ENCODE results near the gene NOG. TPM values are rescaled to one million over a fixed set of nuclear protein-coding genes. Genes with fewer than 3 reads are reported as not detected.

The NOG gene
- total and polyA plus RNA-seq, 2 experiments from 2014 or later: 0.39 to 0.66 TPM

- H3K27ac ChIP-seq (ENCODE audit: low read depth): no peak overlapping the region
- no peaks in the 10 kb centered on the region for H3K79me2 ChIP-seq (replicated peaks; ENCODE audit: insufficient read depth)
- Mint-ChIP-seq H3K36me3 (ENCODE audit: low read depth) (no peaks in the 10 kb centered on the region), H3K4me1 (no peaks in the 10 kb centered on the region), H3K9me3 (no peaks in the 10 kb centered on the region), H3K4me3 (no peak overlapping the region), H3K27me3 (ENCODE audit: insufficient read depth, low read depth, poor library complexity) (peaks cover 11% of the 10 kb centered on the region), H3K27ac (no peak overlapping the region)
- no peak overlapping the region for H2AFZ ChIP-seq
- TF ChIP-seq REST (IDR thresholded peaks at IDR 0.05; ENCODE audit: unreplicated experiment) (no peak), NANOG (IDR thresholded peaks at IDR 0.05; ENCODE audit: borderline replicate concordance) (no peak), STAT1 (IDR thresholded peaks at IDR 0.05; ENCODE audit: unreplicated experiment) (no peak), CREB1 (CRISPR knock-in tag; IDR thresholded peaks at IDR 0.05; ENCODE audit: low read depth) (no peak), ZNF114 (CRISPR knock-in tag; IDR thresholded peaks at IDR 0.05) (no peak), EZH2phosphoT487 (IDR thresholded peaks at IDR 0.05; ENCODE audit: unreplicated experiment) (no peak), ZNF331 (CRISPR knock-in tag; IDR thresholded peaks at IDR 0.05; ENCODE audit: low read depth) (no peak), POLR2AphosphoS5 (IDR thresholded peaks at IDR 0.05; ENCODE audit: low read depth) (no peak), ETS1 (IDR thresholded peaks at IDR 0.05) (no peak)
- no peaks in the 10 kb centered on the region; the same call in 1 of the 2 replicates for H4K20me1 ChIP-seq (replicated peaks; ENCODE audit: insufficient read depth)
- ATAC-seq (no peak), DNase-seq (ENCODE audit: low spot score) (no peak)
- H3K4me3 ChIP-seq: no peak overlapping the region
- no peak overlapping the region for H3K4me2 ChIP-seq
- H3F3A ChIP-seq (replicated peaks; ENCODE audit: low read depth): no peaks in the 10 kb centered on the region
- no peaks in the 10 kb centered on the region for H3K9me2 ChIP-seq (ENCODE audit: insufficient read depth)
- peaks cover 3% of the 10 kb centered on the region; the same call in 1 of the 2 replicates for H3K27me3 ChIP-seq (ENCODE audit: insufficient read depth)
- H3K4me1 ChIP-seq (ENCODE audit: insufficient read depth): no peaks in the 10 kb centered on the region
- no peaks in the 10 kb centered on the region for H3K36me3 ChIP-seq (ENCODE audit: insufficient read depth)
These were observed 11.3 kb downstream of the NOG start for GRCh38 chr17:56604691-56605290.

GRCh38 chr17:56608944-56609343 lies 15.4 kb downstream of the NOG start:
- no peak overlapping the region for H3K27ac ChIP-seq (ENCODE audit: low read depth)
- H4K20me1 ChIP-seq (replicated peaks; ENCODE audit: insufficient read depth): no peaks in the 10 kb centered on the region; the same call in 1 of the 2 replicates
- no peak for DNase-seq (ENCODE audit: low spot score)
- Mint-ChIP-seq H3K4me3 (no peak overlapping the region), H3K27ac (no peak overlapping the region), H3K27me3 (ENCODE audit: insufficient read depth, low read depth, poor library complexity) (peaks cover 8% of the 10 kb centered on the region), H3K9me3 (no peaks in the 10 kb centered on the region), H3K36me3 (ENCODE audit: low read depth) (no peaks in the 10 kb centered on the region), H3K4me1 (no peaks in the 10 kb centered on the region)
- H3K36me3 ChIP-seq (ENCODE audit: insufficient read depth): no peaks in the 10 kb centered on the region
- H3K79me2 ChIP-seq (replicated peaks; ENCODE audit: insufficient read depth): no peaks in the 10 kb centered on the region
- ATAC-seq: no peak
- H3K9me2 ChIP-seq (ENCODE audit: insufficient read depth): no peaks in the 10 kb centered on the region
- H3F3A ChIP-seq (replicated peaks; ENCODE audit: low read depth): no peaks in the 10 kb centered on the region
- H3K4me1 ChIP-seq (ENCODE audit: insufficient read depth): no peaks in the 10 kb centered on the region
- no peak overlapping the region for H2AFZ ChIP-seq
- no peak overlapping the region for H3K4me3 ChIP-seq
- H3K27me3 ChIP-seq (ENCODE audit: insufficient read depth): no peaks in the 10 kb centered on the region
- no peak overlapping the region for H3K4me2 ChIP-seq
- no peak for TF ChIP-seq STAT1 (IDR thresholded peaks at IDR 0.05; ENCODE audit: unreplicated experiment)
- TF ChIP-seq POLR2AphosphoS5 (IDR thresholded peaks at IDR 0.05; ENCODE audit: low read depth): no peak
- TF ChIP-seq ZNF331 (CRISPR knock-in tag; IDR thresholded peaks at IDR 0.05; ENCODE audit: low read depth): no peak
- no peak for TF ChIP-seq EZH2 (IDR thresholded peaks at IDR 0.05; ENCODE audit: low read depth, unreplicated experiment)
- no peak for TF ChIP-seq NANOG (IDR thresholded peaks at IDR 0.05; ENCODE audit: borderline replicate concordance)
- no peak for TF ChIP-seq JUNB (IDR thresholded peaks at IDR 0.05; ENCODE audit: unreplicated experiment)
- no peak for TF ChIP-seq EZH2phosphoT487 (IDR thresholded peaks at IDR 0.05; ENCODE audit: unreplicated experiment)
- no peak for TF ChIP-seq CTCF (conservative IDR thresholded peaks at IDR 0.05; ENCODE audit: low read depth in 2 of 2)
- no peak for TF ChIP-seq ZNF114 (CRISPR knock-in tag; IDR thresholded peaks at IDR 0.05)
- TF ChIP-seq ETS1 (IDR thresholded peaks at IDR 0.05): no peak
- TF ChIP-seq REST (IDR thresholded peaks at IDR 0.05; ENCODE audit: unreplicated experiment): no peak

All from GM23338 (cell line).